MV-4-11 (cell line): ENCODE data around the gene NSMCE1.
A peak's percentile ranks its signal among the peaks of the same experiment; 100 is the strongest.
"Not testable (repeated sequence)": the region's sequence is repeated elsewhere in the genome, so short reads cannot be mapped to it uniquely, and the experiment has no call there.

Source experiments
- DNase-seq: peaks from one replicate; lab custom pipeline; 2025; lab: John Stamatoyannopoulos, UW

Gene NSMCE1

GRCh38 chr16:27303256-27304100 lies 34.9 kb upstream of the NSMCE1 start:
- DNase-seq, result no peak

- no peak for DNase-seq
These were observed 33.6 kb upstream of the NSMCE1 start for GRCh38 chr16:27302126-27302525.

DNA sequence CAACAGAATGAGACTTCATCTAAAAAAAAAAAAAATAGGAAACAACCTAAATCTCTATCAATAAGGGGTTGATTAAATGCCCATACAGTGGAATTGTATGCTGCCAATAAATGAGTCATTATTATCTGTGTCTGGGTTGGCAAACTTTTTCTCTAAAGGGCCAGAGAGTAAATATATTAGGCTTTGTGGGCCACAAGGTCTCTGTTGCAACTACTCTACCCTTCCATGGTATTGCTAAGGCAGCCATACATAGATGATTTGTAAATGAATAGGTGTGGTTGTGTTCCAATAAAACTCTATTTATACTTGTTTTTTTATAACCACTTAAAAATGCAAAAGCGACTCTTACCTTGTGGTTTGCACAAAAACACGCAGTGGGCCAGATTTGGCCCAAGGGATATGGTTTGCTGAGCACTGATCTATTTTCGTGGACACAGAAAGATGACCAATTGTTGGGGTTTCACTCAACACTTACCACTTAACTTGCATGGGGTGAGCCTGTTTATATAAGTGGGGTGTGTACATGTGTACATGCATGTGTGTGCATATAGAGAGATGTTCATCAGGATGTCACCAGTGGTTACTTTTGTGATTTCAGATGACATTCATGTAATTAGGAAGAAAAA lies 32.8 kb upstream of the NSMCE1 start:
- no peak for DNase-seq

GRCh38 chr16:27298132-27298531 lies 29.6 kb upstream of the NSMCE1 start:
- DNase-seq, result no peak

GRCh38 chr16:27293343-27293742 lies 24.8 kb upstream of the NSMCE1 start:
- DNase-seq, result no peak

DNA sequence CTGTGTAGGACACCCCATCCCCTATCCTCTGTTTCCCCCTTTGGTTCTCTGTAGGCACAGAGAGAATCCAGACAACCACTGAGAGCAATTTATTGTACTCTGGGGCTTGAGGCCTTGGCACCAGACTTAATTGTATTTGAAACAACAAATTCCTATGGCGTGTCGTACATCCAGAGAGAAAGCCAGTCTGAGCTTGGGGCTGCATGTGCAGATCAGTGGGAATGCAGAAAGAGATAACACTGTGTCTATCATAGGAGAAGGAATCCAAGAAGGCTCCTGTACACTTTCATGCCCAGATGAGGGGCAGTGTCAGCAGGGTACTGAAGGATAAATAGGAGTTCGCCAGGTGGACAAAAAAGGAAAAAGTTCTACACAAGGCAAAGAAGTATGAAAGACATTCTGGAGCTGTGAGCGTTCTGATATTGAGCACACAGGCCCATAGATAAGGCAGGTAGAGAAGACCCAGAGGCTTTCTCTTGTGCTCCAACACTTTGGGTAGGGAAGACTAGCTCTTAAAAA lies 23.2 kb upstream of the NSMCE1 start:
- no peak for DNase-seq

- no peak for DNase-seq
These were observed 22.5 kb upstream of the NSMCE1 start for GRCh38 chr16:27291106-27291505.

GRCh38 chr16:27290562-27290961 lies 22.0 kb upstream of the NSMCE1 start:
- DNase-seq, result no peak

DNA sequence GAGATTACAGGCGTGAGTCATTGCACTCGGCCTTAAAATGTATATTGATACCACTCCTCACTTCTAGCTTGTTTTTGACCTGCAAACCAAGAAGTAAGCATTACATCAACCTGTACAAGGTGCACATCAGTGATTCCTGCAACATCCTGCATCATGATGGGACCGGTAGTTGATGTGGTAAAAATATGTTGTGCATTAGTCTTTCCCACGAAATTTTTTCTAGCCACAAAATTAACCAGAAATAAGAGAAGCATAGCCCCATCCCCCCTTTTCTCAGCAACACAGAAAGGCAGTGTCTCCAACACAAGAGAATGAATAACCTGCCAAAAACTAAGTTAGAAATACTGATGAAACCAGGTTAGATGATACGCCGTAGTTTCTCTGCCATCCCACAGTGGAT lies 21.1 kb upstream of the NSMCE1 start:
- no peak for DNase-seq

DNA sequence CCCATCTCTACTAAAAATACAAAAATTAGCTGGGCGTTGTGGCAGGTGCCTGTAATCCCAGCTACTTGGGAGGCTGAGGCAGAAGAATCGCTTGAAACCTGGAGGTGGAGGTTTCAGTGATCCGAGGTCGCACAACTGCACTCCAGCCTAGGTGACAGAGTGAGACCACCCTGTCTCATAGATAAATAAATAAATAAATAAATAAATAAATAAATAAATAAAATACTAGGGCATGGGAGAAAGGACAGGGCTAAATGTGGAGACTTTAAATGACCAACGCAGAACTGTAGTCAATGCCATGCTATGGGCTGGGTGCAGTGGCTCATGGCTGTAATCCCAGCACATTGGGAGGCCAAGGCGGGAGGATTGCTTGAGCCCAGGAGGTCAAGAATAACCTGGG lies 19.7 kb upstream of the NSMCE1 start:
- DNase-seq, result not testable (repeated sequence)

- peak; percentile 63 for DNase-seq
These were observed 19.3 kb upstream of the NSMCE1 start for GRCh38 chr16:27287887-27288286.

GRCh38 chr16:27287051-27287811 lies 18.7 kb upstream of the NSMCE1 start:
- DNase-seq, result no peak

DNA sequence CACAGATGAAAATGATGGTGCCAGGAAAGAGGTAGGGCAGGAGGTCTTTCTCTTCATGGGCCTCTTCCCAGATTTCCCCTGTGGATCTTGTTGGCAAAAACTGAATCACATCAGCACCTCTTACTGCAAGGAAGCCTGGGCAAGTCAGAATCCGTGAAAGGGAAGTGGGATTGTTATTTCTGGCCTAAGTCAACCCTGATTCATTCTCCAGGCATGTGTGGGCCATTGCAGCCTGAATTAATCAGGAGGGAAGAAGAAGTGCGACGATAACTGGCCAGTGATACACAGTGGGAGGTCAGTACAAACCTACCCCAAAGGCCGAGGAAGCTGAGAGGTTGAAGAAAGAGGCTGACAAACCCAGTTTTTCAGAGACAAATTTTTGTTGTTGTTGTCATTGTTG lies 17.9 kb upstream of the NSMCE1 start:
- DNase-seq, result peak; percentile 86

DNA sequence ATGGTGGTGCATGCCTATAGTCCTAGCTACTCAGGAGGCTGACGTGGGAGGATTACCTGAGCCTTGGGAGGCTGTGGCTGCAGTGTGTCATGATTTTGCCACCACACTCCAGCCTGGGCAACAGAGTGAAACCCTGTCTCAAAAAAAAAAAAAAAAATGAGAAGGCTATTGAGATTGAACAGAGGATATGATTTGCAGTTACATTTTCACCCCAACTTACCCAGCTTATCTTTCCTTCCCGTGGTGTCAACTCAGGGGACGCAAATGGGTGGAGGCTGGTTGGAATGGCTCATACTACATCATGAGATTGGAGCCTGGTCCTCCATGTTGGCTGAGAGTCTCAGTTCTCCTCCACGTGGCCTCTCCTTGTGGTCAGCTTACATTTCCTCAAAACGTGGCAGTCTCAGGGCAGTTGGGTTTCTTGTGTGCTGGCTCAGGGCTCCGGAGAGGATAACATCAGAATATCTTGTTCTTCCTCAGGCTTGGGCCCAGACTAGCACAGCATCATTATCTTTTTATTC lies 17.2 kb upstream of the NSMCE1 start:
- DNase-seq, result peak; percentile 78

- DNase-seq, result no peak
These were observed 16.5 kb upstream of the NSMCE1 start for GRCh38 chr16:27284865-27285675.

GRCh38 chr16:27281243-27281642 lies 12.7 kb upstream of the NSMCE1 start:
- no peak for DNase-seq

GRCh38 chr16:27275394-27275793 lies 6.8 kb upstream of the NSMCE1 start:
- peak; percentile 49 for DNase-seq

DNA sequence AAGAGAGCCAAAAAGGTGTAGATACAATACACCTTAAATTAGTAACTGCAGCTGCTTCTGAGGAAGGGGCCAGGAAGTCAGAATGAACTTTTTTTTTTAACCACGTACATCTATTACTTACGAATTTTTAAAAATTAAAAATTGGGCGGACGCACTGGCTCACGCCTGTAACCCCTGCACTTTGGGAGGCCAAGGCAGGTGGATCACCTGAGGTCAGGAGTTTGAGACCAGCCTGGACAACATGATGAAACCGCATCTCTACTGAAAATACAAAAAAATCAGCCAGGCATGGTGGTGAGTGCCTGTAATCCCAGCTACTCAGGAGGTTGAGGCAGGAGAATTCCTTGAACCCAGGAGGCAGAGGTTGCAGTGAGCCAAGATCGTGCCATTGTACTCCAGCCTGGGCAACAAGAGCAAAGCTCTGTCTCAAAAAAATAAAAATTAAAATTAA lies 5.9 kb upstream of the NSMCE1 start:
- DNase-seq, result not testable (repeated sequence)

DNA sequence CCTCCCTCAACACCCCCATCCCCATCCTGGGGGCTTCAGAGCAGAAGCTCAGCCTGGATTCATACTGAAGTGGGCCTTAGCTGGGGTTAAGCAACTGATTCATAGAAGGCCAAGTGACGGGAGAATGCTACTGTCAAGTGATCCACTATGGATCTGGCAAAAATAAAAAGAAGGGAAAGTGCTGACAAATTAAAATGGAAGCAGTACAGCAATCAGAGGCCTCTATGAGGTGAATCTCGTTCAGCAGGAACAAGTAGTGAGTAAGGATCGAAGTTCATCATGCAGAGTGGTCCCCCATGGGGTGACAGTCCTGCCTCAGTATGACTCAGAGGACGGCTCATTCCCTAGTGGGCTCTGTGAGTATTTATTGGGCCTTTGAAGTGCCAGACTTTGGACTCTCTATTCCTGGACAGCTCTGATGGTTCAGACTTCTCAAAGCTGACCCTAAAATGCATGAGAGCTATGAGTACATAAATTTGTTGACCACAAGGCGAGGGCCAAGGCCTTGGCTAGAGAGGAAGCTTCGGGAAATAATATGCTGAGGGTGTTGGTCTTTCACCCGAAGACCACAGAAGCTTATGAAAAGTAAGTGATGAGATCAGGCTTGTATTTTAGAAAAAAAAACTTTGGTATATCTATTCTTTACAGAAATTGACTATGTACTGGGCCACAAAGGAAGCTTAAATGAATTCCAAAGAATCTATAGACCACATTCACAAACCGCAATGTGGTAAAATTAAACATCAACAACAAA lies 5.3 kb upstream of the NSMCE1 start:
- DNase-seq, result peak; percentile 23

DNA sequence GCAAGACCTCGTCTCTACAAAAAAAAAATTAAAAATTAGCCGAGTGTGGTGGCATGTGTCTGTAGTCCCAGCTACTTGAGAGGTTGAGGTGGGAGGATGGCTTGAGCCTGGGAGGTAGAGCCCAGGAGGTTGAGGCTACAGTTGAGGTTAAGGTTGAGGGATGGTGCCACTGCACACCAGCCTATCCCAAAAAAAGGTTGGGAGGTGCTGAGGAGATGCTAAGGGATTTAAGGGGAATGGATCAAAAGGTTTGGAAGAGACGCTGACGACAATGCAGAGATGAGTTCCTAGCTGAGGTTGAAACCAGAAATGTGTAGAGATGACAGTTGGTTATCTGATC lies 4.7 kb upstream of the NSMCE1 start:
- DNase-seq, result no peak

DNA sequence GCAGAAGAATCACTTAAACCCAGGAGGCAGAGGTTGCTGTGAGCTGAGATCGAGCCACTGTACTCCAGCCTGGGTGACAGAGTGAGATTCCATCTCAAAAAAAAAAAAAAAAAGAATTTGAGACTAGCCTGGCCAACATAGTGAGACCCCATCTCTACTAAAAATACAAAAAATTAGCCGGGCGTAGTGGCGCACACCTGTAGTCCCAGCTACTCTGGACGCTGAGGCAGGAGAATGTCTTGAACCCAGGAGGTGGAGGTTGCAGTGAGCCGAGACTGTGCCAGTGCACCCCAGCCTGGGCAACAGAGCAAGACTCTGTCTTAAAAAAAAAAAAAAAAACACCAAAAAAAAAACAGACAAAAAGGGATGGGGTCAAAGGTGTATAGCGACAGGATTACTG lies 4.1 kb upstream of the NSMCE1 start:
- not testable (repeated sequence) for DNase-seq
